Hepatocyte (in vitro differentiated cells): ENCODE results near the gene KRT76. TPM values are rescaled to one million over a fixed set of nuclear protein-coding genes. Genes with fewer than 3 reads are reported as not detected.
A peak's percentile ranks its signal among the peaks of the same experiment; 100 is the strongest.

Experiments used
- DNase-seq: peaks from one replicate; pipeline ENCODE4 v3.0.0-alpha.2; 2016; ENCODE audit warnings: low spot score
- H2AFZ ChIP-seq: fragments of 200-600 bp; sonication (generic); 2 replicates; pipeline ENCODE4 v1.6.0; 2016; ENCODE audit warnings: antibody characterized with exemption, mild to moderate bottlenecking
- H3K27ac ChIP-seq: fragments of 200-600 bp; sonication (generic); 2 replicates; pipeline ENCODE4 v1.5.1; 2016; ENCODE audit warnings: mild to moderate bottlenecking
- H3K27me3 ChIP-seq: fragments of 200-600 bp; sonication (generic); 2 replicates; pipeline ENCODE4 v1.6.1; 2016
- H3K36me3 ChIP-seq: fragments of 200-600 bp; sonication (generic); replicated peaks from 2 replicates; pipeline ENCODE4 v1.5.1; 2016; ENCODE audit warnings: low read depth; ENCODE audit not compliant: insufficient read depth
- H3K4me1 ChIP-seq: fragments of 200-600 bp; sonication (generic); 2 replicates; pipeline ENCODE4 v1.5.1; 2016; ENCODE audit warnings: mild to moderate bottlenecking, moderate library complexity; ENCODE audit not compliant: insufficient read depth
- H3K4me2 ChIP-seq: fragments of 200-600 bp; sonication (generic); 2 replicates; pipeline ENCODE4 v1.6.0; 2016
- H3K4me3 ChIP-seq: fragments of 200-600 bp; sonication (generic); 2 replicates; pipeline ENCODE4 v1.5.1; 2016; ENCODE audit warnings: mild to moderate bottlenecking
- H3K79me2 ChIP-seq: fragments of 200-600 bp; sonication (generic); 2 replicates; pipeline ENCODE4 v1.6.0; 2017; ENCODE audit warnings: mild to moderate bottlenecking
- H3K9me2 ChIP-seq: fragments of 200-600 bp; sonication (generic); replicated peaks from 2 replicates; pipeline ENCODE4 v1.6.0; 2017; ENCODE audit warnings: mild to moderate bottlenecking; ENCODE audit not compliant: insufficient read depth
- H3K9me3 ChIP-seq: fragments of 200-600 bp; sonication (generic); 2 replicates; pipeline ENCODE4 v1.5.1; 2016; ENCODE audit warnings: low read depth, mild to moderate bottlenecking
- H4K20me1 ChIP-seq: fragments of 200-600 bp; sonication (generic); 2 replicates; pipeline ENCODE4 v1.6.0; 2016; ENCODE audit warnings: mild to moderate bottlenecking; ENCODE audit not compliant: insufficient read depth, poor library complexity, severe bottlenecking
- EZH2 ChIP-seq: fragments of 200-600 bp; sonication (generic); IDR thresholded peaks from 2 replicates; pipeline ENCODE4 v1.6.1; 2016; ENCODE audit warnings: antibody characterized with exemption, mild to moderate bottlenecking, borderline replicate concordance
- EZH2phosphoT487 ChIP-seq: fragments of 200-600 bp; sonication (generic); IDR thresholded peaks from one replicate; pipeline ENCODE4 v1.6.1; 2018; ENCODE audit warnings: antibody characterized with exemption, mild to moderate bottlenecking, low read depth, moderate library complexity; ENCODE audit not compliant: unreplicated experiment, severe bottlenecking
- WGBS: methylation state at CpG from one replicate; pipeline ENCODE4 v1.1.6; 2016; ENCODE audit warnings: low lambda C conversion rate; ENCODE audit errors: missing lambda C conversion rate; 5-methylcytosine and 5-hydroxymethylcytosine counted together
- polyA plus RNA-seq: library from polyadenylated mRNA; unstranded; fragments of >200 nt; fragmentation: Nextera tagmentation; extraction: Ambion mirVana; gene quantifications from 2 replicates; pipeline ENCODE4 v1.2.1, GENCODE V29; 2016
- total RNA-seq: library from RNA; depleted of rRNA; stranded (reverse); fragments of >200 nt; gene quantifications from 2 replicates; pipeline ENCODE4 v1.2.3, GENCODE V29; 2014
- TF ChIP-seq, protein P1 (sequence below): fragments of 200-600 bp; sonication (generic); IDR thresholded peaks from 2 replicates; pipeline ENCODE4 v1.5.1; 2016; ENCODE audit warnings: antibody characterized with exemption, mild to moderate bottlenecking; ENCODE audit not compliant: poor library complexity

Gene KRT76
- total and polyA plus RNA-seq, 2 experiments from 2014 or later, result not detected

DNA sequence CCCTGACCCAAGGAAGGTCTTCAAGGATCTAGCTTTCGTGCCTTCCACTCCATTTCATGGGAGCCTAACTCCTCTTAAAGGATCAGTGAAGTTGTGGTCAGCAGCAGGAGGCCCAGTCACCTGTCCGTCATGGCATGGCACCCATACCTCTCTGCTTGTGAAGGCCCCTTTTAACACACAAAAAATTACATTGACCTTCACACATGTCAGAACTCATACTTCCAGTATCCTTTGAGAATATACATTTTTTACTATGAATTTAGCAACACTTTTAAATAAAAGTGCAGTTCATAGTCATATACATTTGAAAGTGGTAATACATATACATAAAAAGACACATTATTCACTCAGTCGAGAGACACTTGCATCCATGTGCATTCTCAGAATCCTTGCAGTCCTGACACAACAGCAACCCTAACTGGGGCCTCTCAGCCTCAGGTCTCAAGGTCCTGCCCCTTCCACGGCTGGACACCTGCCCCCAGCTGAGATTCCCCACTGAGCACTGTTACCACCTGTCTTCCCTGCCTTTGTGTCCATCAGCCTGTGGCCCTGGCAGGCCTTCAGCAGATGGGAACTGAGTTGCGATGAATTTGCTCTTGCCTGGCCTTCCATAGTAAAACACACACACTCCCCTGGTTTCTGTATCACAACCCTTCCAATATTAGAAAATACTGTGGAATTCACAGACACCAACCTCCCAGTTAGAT, 22.5 kb upstream of the KRT76 start:
- Histone ChIP-seq H3K27ac (no peak overlapping the region), H3K4me2 (no peak overlapping the region), H3K36me3 (no peaks in the 10 kb centered on the region), H2AFZ (no peak overlapping the region), H3K79me2 (no peaks in the 10 kb centered on the region), H3K9me3 (no peaks in the 10 kb centered on the region), H3K4me1 (no peaks in the 10 kb centered on the region), H3K27me3 (no peaks in the 10 kb centered on the region), H4K20me1 (no peaks in the 10 kb centered on the region), H3K9me2 (no peaks in the 10 kb centered on the region), H3K4me3 (no peak overlapping the region)
- DNase-seq, result no peak
- WGBS, result 87% methylated on average over 5 of the region's 5 CpGs
- TF ChIP-seq EZH2phosphoT487, result no peak
- no peak for TF ChIP-seq EZH2
- TF ChIP-seq, protein P1, sequence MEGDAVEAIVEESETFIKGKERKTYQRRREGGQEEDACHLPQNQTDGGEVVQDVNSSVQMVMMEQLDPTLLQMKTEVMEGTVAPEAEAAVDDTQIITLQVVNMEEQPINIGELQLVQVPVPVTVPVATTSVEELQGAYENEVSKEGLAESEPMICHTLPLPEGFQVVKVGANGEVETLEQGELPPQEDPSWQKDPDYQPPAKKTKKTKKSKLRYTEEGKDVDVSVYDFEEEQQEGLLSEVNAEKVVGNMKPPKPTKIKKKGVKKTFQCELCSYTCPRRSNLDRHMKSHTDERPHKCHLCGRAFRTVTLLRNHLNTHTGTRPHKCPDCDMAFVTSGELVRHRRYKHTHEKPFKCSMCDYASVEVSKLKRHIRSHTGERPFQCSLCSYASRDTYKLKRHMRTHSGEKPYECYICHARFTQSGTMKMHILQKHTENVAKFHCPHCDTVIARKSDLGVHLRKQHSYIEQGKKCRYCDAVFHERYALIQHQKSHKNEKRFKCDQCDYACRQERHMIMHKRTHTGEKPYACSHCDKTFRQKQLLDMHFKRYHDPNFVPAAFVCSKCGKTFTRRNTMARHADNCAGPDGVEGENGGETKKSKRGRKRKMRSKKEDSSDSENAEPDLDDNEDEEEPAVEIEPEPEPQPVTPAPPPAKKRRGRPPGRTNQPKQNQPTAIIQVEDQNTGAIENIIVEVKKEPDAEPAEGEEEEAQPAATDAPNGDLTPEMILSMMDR, result no peak

DNA sequence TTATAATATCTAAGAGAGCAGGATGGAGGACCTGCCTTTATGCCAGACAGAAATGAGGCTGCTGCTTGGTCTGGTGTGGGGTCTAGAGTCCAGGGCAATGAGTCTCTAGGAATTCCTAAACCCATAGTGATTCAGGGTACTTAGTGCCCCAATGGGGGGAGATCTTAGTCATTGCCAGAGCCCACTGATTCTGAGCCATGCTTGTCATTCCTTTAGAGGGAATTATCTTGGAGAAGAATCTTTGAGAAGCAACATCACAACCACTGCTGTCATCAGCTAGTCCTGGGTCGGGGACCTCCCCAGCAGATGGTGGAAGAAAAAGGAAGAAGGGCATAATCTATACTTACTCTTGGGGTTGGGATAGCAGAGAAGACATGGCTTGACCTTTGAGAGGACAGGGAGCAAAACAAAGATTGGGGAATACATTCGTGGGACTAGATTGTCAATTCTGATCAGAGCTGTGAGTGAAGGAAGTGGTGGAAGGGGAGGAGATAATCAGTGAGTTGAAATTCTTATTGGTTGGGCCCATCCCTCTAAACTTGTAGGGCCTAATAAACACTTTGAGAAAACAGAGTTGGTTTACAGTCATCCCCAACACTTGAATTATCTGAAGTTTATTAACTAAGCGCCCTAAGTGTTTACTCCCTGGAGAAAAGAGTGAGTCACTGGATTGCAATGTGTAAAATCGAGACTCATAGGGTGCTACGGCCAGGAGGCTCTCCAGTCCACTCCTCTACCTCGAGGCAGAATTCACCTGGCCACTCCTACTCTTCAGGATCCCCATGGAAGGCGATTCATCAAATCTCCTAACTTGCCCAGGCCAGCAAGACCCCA, 21.7 kb upstream of the KRT76 start:
- TF ChIP-seq, protein P1, result no peak
- TF ChIP-seq EZH2phosphoT487, result no peak
- TF ChIP-seq EZH2, result no peak
- WGBS, result 56% methylated on average over 7 of the region's 7 CpGs
- H3K4me2 ChIP-seq, result no peak overlapping the region
- no peaks in the 10 kb centered on the region for H3K36me3 ChIP-seq
- H4K20me1 ChIP-seq, result no peaks in the 10 kb centered on the region
- no peak overlapping the region for H2AFZ ChIP-seq
- peak; percentile 28 for DNase-seq
- no peaks in the 10 kb centered on the region for H3K4me1 ChIP-seq
- H3K4me3 ChIP-seq, result no peak overlapping the region
- no peaks in the 10 kb centered on the region for H3K79me2 ChIP-seq
- H3K27ac ChIP-seq, result no peak overlapping the region
- H3K27me3 ChIP-seq, result no peaks in the 10 kb centered on the region
- H3K9me3 ChIP-seq, result no peaks in the 10 kb centered on the region
- H3K9me2 ChIP-seq, result no peaks in the 10 kb centered on the region

DNA sequence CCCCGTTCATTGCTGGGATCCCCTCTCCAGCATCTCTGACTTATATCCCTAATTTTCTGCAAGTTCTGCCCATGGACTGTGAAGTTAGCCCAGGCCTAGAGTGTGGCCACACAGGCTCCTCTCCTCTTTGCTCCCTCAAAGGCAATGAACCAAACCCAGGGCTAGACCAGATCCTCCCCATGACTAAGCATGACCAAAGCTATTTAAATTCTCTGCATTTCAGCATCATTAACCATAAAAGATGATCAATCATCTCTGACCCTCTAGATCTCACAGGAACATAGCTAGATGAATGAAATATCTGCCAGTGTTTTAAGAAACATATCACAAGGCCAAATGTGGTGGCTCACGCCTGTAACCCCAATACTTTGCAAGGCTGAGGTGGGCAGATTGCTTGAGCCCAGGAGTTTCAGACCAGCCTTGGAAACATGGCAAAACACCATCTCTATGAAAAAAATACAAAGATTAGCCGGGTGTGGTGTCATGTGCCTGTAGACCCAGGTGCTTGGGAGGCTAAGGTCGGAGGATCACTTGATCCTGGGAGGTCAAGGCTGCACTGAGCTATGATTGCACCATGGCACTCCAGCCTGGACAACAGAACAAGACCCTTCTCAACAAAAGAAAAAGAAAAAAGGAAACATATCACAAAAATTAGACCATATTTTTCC, 21.0 kb upstream of the KRT76 start:
- TF ChIP-seq, protein P1, result no peak
- TF ChIP-seq EZH2phosphoT487 (no peak), EZH2 (no peak)
- H3K9me3 ChIP-seq, result no peaks in the 10 kb centered on the region
- WGBS, result 87% methylated on average over 4 of the region's 4 CpGs
- no peaks in the 10 kb centered on the region for H3K27me3 ChIP-seq
- H2AFZ ChIP-seq, result no peak overlapping the region
- H3K27ac ChIP-seq, result no peak overlapping the region
- no peak for DNase-seq
- no peaks in the 10 kb centered on the region for H3K36me3 ChIP-seq
- H3K9me2 ChIP-seq, result no peaks in the 10 kb centered on the region
- H3K4me3 ChIP-seq, result no peak overlapping the region
- no peaks in the 10 kb centered on the region for H3K4me1 ChIP-seq
- no peak overlapping the region for H3K4me2 ChIP-seq
- no peaks in the 10 kb centered on the region for H3K79me2 ChIP-seq
- no peaks in the 10 kb centered on the region for H4K20me1 ChIP-seq
